GM23338 (cell line): ENCODE measurements around the gene MAPK14.

ENCODE experiments used
- CTCF ChIP-seq, 2 experiments: fragments of 200-600 bp in 1 of 2; sonication (generic) in 1 of 2; conservative IDR thresholded peaks; 2 replicates each; pipeline versions ENCODE4 v1.5.1 to v1.6.1; 2016 to 2017; ENCODE audit warnings: antibody characterized with exemption in 2 of 2, low read depth in 2 of 2, mild to moderate bottlenecking in 2 of 2, moderate library complexity in 1 of 2
- NANOG ChIP-seq: IDR thresholded peaks from 2 replicates; pipeline ENCODE4 v1.6.1; 2016; ENCODE audit warnings: antibody characterized with exemption, borderline replicate concordance

DNA sequence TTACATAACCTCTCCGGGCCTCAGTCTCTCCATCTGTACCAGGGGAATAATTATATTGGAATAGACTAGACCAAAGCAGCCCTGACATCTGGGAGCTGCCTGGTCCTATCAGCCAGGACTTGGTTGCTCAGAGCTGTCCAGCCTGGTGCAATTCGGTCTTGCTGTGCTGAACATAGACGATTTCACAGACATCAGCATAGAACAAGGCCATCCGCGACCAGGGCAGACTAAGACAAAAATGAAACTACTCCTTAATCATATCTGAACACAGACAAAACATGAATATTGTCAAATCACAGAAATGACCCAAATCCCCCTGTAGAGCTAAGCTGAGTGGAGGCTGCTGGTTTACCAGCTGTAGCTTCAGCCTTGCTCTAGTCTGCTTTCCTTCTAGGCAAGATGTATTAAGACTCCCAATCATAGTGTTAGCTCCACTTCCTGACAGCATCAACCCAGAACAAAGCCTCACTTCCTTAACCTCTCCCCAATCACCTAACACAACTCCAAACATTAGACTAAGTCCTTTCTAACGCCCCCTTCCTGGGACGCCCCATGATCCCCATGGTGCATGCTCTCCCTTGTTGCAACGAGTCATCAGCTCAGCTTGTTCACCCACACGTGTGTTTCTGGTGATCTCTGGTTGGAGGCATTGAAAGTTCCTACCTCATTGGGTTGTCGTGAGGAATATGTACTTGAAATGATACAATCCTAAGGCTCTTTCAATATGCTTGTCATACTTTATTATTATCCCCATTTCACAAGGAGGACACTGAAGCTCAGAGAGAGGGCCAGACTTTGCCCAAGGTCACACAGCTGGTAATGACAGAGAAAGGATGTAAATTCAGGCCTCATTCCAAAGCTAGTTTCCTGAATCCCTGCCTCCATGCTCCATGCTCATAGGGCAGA lies 99.2 kb downstream of the MAPK14 start:
- TF ChIP-seq NANOG (no peak), CTCF (conservative IDR thresholded peaks at IDR 0.05; ENCODE audit: low read depth in 2 of 2) (no peak)
